Measurements from ENCODE around the gene OCIAD1. TPM values are rescaled to one million over a fixed set of nuclear protein-coding genes. Genes with fewer than 3 reads are reported as not detected.

The OCIAD1 gene
- total RNA-seq, 2 experiments from 2014 or later: 76.1 to 136 TPM

GRCh38 chr4:48790561-48790960 is 40.3 kb upstream of the OCIAD1 start:
- H2AFZ ChIP-seq (ENCODE audit: low read length): no peak overlapping the region
- no TSS peak for BruUV-seq (replicated peaks)
- DNase-seq (ENCODE audit: low spot score): no peak
- H3K4me1 ChIP-seq (ENCODE audit: insufficient read depth, low read length, poor library complexity, severe bottlenecking): peaks cover 27% of the 10 kb centered on the region
- no peaks in the 10 kb centered on the region for H3K36me3 ChIP-seq (ENCODE audit: insufficient read depth, low read length)
- no peak overlapping the region for H3K4me2 ChIP-seq (ENCODE audit: low read length)
- H4K20me1 ChIP-seq (ENCODE audit: insufficient read depth, low read length): no peaks in the 10 kb centered on the region
- POLR2A ChIA-PET: interaction anchor here (1.6 to 2.2 kb wide), 2 partner anchors 9 to 19 kb away, joined by 6 to 8 read pairs; no protein-coding TSS in a partner anchor
- CTCF ChIA-PET (ENCODE audit: unreplicated experiment): no interaction called here
- no peak overlapping the region for H3K4me3 ChIP-seq (ENCODE audit: low read depth, low read length, poor library complexity, severe bottlenecking)
- intact Hi-C loops (cut with micrococcal nuclease; ENCODE audit: unreplicated experiment): no loop called here
- H3K79me2 ChIP-seq (ENCODE audit: insufficient read depth, low read depth, low read length): no peaks in the 10 kb centered on the region
- no peak overlapping the region for H3K27ac ChIP-seq (ENCODE audit: low read depth, low read length, poor library complexity, severe bottlenecking)
- H3K9me2 ChIP-seq (ENCODE audit: insufficient read depth, low read length): no peaks in the 10 kb centered on the region
- no peaks in the 10 kb centered on the region for H3K9me3 ChIP-seq (ENCODE audit: low read length)
- TF ChIP-seq CTCF (conservative IDR thresholded peaks at IDR 0.05; ENCODE audit: low read length) (no peak), EZH2phosphoT487 (IDR thresholded peaks at IDR 0.05; ENCODE audit: borderline replicate concordance, low read depth, low read length) (no peak)

- ChIA-PET CTCF (ENCODE audit: unreplicated experiment) (no interaction called here), POLR2A (interaction anchor here (0.6 to 2.2 kb wide), 4 partner anchors 10 to 702 kb away, joined by 3 to 8 read pairs (median 5); no protein-coding TSS in a partner anchor)
- BruUV-seq (replicated peaks): no TSS peak
Observed at GRCh38 chr4:48791313-48791712, 39.6 kb upstream of the OCIAD1 start.

More at GRCh38 chr4:48791313-48791712, 39.6 kb upstream of the OCIAD1 start:
- Histone ChIP-seq H3K79me2 (ENCODE audit: insufficient read depth, low read depth, low read length) (no peaks in the 10 kb centered on the region), H3K36me3 (ENCODE audit: insufficient read depth, low read length) (no peaks in the 10 kb centered on the region), H3K4me1 (ENCODE audit: insufficient read depth, low read length, poor library complexity, severe bottlenecking) (peaks cover 35% of the 10 kb centered on the region), H2AFZ (ENCODE audit: low read length) (no peak overlapping the region), H3K4me3 (ENCODE audit: low read depth, low read length, poor library complexity, severe bottlenecking) (no peak overlapping the region), H3K27ac (ENCODE audit: low read depth, low read length, poor library complexity, severe bottlenecking) (no peak overlapping the region), H3K9me2 (ENCODE audit: insufficient read depth, low read length) (no peaks in the 10 kb centered on the region), H3K4me2 (ENCODE audit: low read length) (no peak overlapping the region), H4K20me1 (ENCODE audit: insufficient read depth, low read length) (no peaks in the 10 kb centered on the region), H3K9me3 (ENCODE audit: low read length) (no peaks in the 10 kb centered on the region)
- TF ChIP-seq CTCF (conservative IDR thresholded peaks at IDR 0.05; ENCODE audit: low read length): no peak
- no peak for TF ChIP-seq EZH2phosphoT487 (IDR thresholded peaks at IDR 0.05; ENCODE audit: borderline replicate concordance, low read depth, low read length)
- DNase-seq (ENCODE audit: low spot score): no peak
- intact Hi-C loops (cut with micrococcal nuclease; ENCODE audit: unreplicated experiment): no loop called here
